ENCODE measurements around the gene TPGS2.
"Not testable (repeated sequence)": the region's sequence is repeated elsewhere in the genome, so short reads cannot be mapped to it uniquely, and the experiment has no call there.

TPGS2 gene, protein sequence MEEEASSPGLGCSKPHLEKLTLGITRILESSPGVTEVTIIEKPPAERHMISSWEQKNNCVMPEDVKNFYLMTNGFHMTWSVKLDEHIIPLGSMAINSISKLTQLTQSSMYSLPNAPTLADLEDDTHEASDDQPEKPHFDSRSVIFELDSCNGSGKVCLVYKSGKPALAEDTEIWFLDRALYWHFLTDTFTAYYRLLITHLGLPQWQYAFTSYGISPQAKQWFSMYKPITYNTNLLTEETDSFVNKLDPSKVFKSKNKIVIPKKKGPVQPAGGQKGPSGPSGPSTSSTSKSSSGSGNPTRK

GRCh38 chr18:36828630-36829361 lies at the start of gene TPGS2, which contains the start of gene KIAA1328:
TSS of gene TPGS2 (minus strand) at chr18:36829002. CDS start at chr18:36828767, 235 bp downstream.
TSS of gene KIAA1328 (plus strand) at chr18:36829127. CDS start at chr18:36829139, 12 bp downstream.
- in situ Hi-C loops (cut with MboI; ENCODE audit: low sequenced_read_pairs): no loop called here

DNA sequence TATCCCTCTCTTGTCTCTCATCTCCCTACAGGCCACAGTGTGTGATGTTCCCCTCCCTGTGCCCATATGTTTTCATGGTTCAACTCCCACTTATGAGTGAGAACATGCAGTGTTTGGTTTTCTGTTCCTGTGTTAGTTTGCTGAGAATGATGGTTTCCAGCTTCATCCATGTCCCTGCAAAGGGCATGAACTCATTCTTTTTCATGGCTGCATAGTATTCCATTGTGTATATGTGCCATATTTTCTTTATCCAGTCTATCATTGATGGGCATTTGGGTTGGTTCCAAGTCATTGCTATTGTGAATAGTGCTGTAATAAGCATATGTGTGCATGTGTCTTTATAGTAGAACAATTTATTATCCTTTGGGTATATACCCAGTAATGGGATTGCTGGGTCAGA lies 45.0 kb upstream of the TPGS2 start:
- in situ Hi-C loops (cut with MboI; ENCODE audit: low sequenced_read_pairs): not testable (repeated sequence)

DNA sequence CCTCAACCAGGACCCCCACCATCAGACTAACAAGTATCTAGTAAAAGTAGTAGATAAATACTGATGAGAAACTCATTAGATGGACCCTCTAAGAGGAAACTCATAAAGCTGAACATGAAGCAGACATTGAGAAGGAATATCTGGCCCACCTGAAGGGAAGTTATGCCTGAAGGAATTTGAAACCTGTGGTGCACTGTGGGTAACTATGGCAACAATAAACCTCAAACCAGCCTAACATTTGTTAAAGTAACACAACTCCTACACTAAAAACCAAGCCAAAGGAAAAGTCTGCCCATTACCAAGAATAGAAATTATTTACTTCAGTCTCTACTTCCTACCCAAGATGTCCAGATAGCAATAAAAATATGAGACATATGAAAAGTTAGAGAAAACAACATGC lies 43.5 kb upstream of the TPGS2 start:
- in situ Hi-C loops (cut with MboI; ENCODE audit: low sequenced_read_pairs): no loop called here

GRCh38 chr18:36871801-36872200 lies 43.0 kb upstream of the TPGS2 start:
- in situ Hi-C loops (cut with MboI; ENCODE audit: low sequenced_read_pairs): no loop called here

- in situ Hi-C loops (cut with MboI; ENCODE audit: low sequenced_read_pairs): no loop called here
These were observed 38.3 kb upstream of the TPGS2 start for GRCh38 chr18:36867056-36867455.

DNA sequence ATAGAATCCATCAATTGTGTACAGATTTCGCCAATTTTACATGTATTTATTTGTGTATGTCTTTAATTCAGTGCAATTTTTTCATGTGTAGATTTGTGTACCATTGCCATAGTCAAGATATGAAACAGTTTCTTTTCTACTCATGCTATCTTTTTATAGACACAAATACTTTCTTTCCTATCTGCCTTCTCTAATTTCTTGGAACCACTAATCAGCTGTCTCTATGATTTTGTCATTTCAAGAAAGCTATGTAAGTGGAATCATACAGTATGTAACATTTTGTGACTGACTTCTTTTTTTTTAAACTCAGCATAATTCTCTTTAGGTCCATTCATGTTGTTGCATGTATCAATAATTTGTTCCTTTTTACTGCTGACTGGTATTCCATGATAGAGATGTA lies 33.4 kb upstream of the TPGS2 start:
- in situ Hi-C loops (cut with MboI; ENCODE audit: low sequenced_read_pairs): no loop called here

DNA sequence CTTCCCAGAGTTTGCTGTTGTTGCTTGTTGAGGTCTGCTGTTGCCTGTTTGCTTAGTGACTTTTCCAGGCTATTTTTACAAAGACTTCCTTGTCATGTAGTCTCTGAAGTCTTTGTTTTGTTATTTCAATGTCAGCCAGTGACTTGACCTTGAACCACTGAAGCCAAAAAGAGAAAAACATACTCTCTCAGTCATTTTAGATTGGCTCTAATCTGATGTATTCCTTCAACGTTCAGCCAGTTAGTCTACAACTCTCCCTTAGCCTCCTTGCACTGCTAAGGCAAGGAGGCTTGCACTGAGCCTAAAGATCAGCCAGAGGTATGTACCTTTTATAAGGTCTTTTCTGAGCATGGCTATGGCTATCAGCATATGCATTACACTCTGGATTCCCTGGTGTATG lies 28.0 kb upstream of the TPGS2 start:
- in situ Hi-C loops (cut with MboI; ENCODE audit: low sequenced_read_pairs): no loop called here

GRCh38 chr18:36851202-36851590 lies 22.4 kb upstream of the TPGS2 start:
- in situ Hi-C loops (cut with MboI; ENCODE audit: low sequenced_read_pairs): no loop called here

DNA sequence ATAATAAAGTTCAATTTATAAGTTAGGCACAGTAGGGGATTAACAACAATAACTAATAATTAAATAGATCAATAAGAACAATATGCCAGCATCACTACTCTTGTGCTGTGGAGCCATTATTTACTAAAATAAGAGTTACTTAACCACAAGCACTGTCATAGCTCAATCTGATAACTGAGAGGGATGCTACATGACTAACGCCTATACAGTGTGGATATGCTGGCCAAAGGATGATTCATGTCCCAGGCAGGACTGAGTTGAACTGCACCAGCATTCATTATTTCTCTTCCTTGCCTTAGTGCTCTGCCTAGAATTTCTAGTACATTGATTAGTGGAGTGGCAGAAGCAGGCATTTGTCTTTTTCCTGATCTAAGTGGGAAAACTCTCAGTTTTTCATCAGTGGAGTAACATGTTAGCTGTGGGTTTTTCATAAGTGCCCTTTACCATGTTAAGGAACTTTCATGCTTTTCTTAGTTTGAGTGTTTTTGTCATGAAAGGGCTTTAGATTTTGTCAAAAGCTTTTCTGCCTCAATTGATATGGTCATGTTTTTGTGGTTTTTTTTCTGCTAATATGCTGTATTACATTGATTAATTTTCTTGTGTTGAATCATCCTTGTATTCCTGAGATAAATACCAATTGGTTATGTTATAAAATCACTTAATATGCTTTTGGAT lies 21.9 kb upstream of the TPGS2 start:
- in situ Hi-C loops (cut with MboI; ENCODE audit: low sequenced_read_pairs): no loop called here

GRCh38 chr18:36849288-36850006 lies 20.6 kb upstream of the TPGS2 start:
- in situ Hi-C loops (cut with MboI; ENCODE audit: low sequenced_read_pairs): no loop called here

- in situ Hi-C loops (cut with MboI; ENCODE audit: low sequenced_read_pairs): no loop called here
These were observed 19.8 kb upstream of the TPGS2 start for GRCh38 chr18:36848609-36849008.

DNA sequence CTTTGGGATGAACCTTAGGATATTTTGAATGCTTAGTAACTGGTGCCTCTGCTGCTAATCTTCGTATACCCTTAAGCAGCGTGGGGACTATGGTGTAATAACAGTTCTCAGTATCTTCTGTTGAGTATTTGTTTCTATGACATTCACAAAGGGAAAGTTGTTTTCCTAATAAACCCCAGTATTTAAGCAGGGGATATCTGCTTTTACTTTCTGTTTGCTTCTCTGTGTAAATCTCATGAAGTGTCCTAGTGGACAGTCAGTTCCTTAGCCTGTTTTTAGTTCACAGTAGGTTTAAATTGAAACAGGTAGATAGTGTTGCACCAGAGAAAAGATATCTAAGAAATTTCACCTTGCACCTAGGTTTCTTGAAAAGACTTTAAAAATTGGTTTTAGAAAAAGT lies 15.0 kb upstream of the TPGS2 start:
- in situ Hi-C loops (cut with MboI; ENCODE audit: low sequenced_read_pairs): no loop called here

- in situ Hi-C loops (cut with MboI; ENCODE audit: low sequenced_read_pairs): no loop called here
These were observed 14.4 kb upstream of the TPGS2 start for GRCh38 chr18:36843199-36843598.

DNA sequence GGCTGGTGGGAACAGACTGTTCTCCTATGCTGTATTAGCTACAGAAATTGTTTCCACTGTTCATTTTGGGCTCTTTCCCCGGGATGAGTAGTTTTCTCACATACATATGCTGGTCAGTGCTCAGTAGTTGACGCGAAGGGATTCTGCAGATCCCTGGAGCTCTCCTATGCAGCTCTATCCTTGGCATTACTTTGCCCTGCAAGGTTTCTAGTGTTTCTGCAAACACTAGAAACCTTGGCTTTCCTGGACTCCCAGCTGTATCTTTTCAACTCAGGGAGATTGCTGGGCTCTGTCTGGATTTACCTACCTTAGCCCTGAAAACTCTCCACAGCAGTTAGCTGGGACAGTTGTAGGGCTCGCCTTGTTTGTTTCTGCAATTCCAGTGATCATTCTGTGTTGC lies 11.0 kb upstream of the TPGS2 start:
- in situ Hi-C loops (cut with MboI; ENCODE audit: low sequenced_read_pairs): no loop called here

DNA sequence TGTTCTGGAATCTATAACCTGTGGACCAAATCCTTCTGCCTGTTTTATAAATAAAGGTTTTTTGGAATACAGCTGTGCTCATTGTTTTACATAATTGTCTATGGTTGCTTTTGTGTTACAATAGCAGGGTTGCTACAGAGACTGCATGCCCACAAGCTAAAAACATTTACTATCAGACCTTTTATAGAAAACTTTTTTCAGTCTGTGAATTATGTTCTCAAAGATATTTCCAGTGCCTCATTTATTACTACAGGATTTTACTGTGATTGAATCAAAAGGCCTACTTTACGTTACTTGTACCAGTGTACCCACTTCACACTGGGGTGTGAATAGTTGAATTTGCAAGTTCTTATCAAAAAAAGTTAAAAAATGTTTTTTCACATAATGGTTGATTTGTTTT lies 7.1 kb upstream of the TPGS2 start:
- in situ Hi-C loops (cut with MboI; ENCODE audit: low sequenced_read_pairs): no loop called here

- in situ Hi-C loops (cut with MboI; ENCODE audit: low sequenced_read_pairs): no loop called here
These were observed 4.3 kb upstream of the TPGS2 start for GRCh38 chr18:36833120-36833519.

GRCh38 chr18:36831139-36831538 lies 2.3 kb upstream of the TPGS2 start:
- in situ Hi-C loops (cut with MboI; ENCODE audit: low sequenced_read_pairs): no loop called here

DNA sequence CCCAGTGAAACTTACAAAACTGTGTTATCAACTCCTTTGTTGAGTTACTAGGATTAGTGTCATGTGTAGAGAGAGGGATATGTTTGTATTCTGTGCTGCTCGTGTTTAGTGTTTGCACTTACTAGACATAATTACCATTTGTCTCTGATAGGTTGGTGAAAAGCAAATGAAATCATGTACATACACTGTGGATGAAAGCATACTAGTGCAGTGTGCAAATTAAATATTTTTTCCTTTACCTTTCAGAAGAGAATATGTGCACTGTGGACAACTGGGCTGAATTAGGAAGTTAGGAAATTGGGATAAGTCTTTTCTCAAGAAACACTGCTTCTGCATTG lies 1.3 kb upstream of the TPGS2 start:
- in situ Hi-C loops (cut with MboI; ENCODE audit: low sequenced_read_pairs): no loop called here

DNA sequence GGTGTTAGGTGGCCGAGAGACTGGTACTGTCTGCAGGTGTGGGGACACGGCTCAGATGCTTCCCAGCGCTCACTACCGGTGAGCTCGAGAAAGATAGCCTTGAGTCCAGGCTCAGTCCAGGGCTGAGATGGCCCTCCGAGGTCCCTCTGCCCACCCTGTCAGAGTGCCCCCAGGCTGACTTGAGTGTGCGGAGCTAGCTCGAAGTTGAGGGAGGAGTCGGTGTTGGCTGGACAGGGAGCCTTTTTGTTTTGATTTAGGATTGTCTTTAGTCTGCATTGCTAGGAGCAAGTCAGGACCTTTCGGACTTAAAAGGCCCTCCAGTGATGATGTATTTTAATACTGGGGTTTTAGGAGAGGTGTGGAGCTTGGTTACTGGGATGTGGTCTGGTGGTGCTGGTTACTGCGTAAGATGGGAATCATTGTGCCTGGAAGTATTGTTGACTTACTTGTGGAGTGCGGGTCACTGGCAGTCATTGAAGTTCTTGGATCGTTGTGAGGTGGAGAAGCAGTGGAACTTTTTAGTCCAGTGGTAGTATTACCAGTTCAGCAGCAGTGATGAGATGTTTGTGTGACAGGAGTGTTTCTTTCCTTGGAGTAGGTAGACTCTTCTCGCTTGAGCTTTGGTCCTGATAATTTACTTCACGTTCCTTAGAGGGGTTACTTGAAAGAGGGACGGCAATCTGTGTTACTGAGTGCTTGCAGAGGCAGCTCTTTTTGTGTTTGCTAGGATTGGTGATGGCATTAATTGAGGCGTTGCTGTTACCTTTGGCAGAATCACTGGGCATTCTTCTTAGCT lies 758 bp upstream of the TPGS2 start:
- in situ Hi-C loops (cut with MboI; ENCODE audit: low sequenced_read_pairs): no loop called here

- in situ Hi-C loops (cut with MboI; ENCODE audit: low sequenced_read_pairs): no loop called here
These were observed 609 bp downstream of the TPGS2 start for GRCh38 chr18:36828157-36828629.
